ENCODE data around the gene MACROD2. TPM values are rescaled to one million over a fixed set of nuclear protein-coding genes. Genes with fewer than 3 reads are reported as not detected.

MACROD2 gene
- total and polyA plus RNA-seq, 4 donors = 0.66 to 10.5 (median 3.3) TPM

DNA sequence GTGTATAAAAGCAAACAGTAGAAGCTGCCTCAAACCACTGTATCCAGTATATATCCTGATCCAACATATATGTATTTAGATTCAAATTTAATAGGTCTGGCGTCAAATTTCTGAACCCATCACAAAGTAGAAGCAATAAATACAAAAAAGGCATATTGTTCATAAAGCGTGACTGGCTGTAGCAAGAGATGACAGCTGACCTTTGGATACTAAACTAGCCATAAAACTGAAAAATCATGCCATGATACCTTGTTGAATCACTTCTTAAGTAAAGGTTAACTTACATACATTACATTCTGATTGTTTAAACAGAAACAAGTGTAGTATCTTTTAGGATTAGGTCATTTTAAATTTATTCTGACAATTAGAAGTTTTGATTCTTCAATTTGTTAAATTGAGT is 714.1 kb downstream of the MACROD2 start:
- peaks cover 2 to 25% (median 9%) of the 10 kb centered on the region in 4 donors for H3K4me1 ChIP-seq (ENCODE audit: control insufficient read depth in 4 of 4, insufficient read depth in 4 of 4, low read length in 3 of 4)
- H3K9ac ChIP-seq (ENCODE audit: low read depth in 1 of 2, low read length in 2 of 2) = no peak overlapping the region
- 93% methylated on average over 2 of the region's 2 CpGs for WGBS
- no peaks in the 10 kb centered on the region for H3K9me3 ChIP-seq (ENCODE audit: control insufficient read depth in 4 of 4, low read length in 3 of 4)
- no peaks in the 10 kb centered on the region for H3K27me3 ChIP-seq (ENCODE audit: control insufficient read depth in 4 of 4, insufficient read depth in 4 of 4, low read length in 3 of 4)
- TF ChIP-seq, protein P1, sequence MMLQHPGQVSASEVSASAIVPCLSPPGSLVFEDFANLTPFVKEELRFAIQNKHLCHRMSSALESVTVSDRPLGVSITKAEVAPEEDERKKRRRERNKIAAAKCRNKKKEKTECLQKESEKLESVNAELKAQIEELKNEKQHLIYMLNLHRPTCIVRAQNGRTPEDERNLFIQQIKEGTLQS (IDR thresholded peaks at IDR 0.05) = no peak
- TF ChIP-seq HNF4A (conservative IDR thresholded peaks at IDR 0.05) (no peak), FOXA2 (IDR thresholded peaks at IDR 0.05) (no peak), HNF4G (IDR thresholded peaks at IDR 0.05) (no peak), EGR1 (IDR thresholded peaks at IDR 0.05; ENCODE audit: low read depth in 2 of 2) (no peak), SP1 (IDR thresholded peaks at IDR 0.05) (no peak), JUND (IDR thresholded peaks at IDR 0.05) (no peak), YY1 (IDR thresholded peaks at IDR 0.05) (no peak), RXRA (IDR thresholded peaks at IDR 0.05) (no peak), FOXA1 (IDR thresholded peaks at IDR 0.05) (no peak), NR2F2 (IDR thresholded peaks at IDR 0.05) (no peak)
- TF ChIP-seq, protein P2, sequence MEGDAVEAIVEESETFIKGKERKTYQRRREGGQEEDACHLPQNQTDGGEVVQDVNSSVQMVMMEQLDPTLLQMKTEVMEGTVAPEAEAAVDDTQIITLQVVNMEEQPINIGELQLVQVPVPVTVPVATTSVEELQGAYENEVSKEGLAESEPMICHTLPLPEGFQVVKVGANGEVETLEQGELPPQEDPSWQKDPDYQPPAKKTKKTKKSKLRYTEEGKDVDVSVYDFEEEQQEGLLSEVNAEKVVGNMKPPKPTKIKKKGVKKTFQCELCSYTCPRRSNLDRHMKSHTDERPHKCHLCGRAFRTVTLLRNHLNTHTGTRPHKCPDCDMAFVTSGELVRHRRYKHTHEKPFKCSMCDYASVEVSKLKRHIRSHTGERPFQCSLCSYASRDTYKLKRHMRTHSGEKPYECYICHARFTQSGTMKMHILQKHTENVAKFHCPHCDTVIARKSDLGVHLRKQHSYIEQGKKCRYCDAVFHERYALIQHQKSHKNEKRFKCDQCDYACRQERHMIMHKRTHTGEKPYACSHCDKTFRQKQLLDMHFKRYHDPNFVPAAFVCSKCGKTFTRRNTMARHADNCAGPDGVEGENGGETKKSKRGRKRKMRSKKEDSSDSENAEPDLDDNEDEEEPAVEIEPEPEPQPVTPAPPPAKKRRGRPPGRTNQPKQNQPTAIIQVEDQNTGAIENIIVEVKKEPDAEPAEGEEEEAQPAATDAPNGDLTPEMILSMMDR (IDR thresholded peaks at IDR 0.05; ENCODE audit: low read depth, low read length, missing input control) = no peak
- TF ChIP-seq, protein P3, sequence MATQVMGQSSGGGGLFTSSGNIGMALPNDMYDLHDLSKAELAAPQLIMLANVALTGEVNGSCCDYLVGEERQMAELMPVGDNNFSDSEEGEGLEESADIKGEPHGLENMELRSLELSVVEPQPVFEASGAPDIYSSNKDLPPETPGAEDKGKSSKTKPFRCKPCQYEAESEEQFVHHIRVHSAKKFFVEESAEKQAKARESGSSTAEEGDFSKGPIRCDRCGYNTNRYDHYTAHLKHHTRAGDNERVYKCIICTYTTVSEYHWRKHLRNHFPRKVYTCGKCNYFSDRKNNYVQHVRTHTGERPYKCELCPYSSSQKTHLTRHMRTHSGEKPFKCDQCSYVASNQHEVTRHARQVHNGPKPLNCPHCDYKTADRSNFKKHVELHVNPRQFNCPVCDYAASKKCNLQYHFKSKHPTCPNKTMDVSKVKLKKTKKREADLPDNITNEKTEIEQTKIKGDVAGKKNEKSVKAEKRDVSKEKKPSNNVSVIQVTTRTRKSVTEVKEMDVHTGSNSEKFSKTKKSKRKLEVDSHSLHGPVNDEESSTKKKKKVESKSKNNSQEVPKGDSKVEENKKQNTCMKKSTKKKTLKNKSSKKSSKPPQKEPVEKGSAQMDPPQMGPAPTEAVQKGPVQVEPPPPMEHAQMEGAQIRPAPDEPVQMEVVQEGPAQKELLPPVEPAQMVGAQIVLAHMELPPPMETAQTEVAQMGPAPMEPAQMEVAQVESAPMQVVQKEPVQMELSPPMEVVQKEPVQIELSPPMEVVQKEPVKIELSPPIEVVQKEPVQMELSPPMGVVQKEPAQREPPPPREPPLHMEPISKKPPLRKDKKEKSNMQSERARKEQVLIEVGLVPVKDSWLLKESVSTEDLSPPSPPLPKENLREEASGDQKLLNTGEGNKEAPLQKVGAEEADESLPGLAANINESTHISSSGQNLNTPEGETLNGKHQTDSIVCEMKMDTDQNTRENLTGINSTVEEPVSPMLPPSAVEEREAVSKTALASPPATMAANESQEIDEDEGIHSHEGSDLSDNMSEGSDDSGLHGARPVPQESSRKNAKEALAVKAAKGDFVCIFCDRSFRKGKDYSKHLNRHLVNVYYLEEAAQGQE (IDR thresholded peaks at IDR 0.05) = no peak
- TF ChIP-seq, protein P4, sequence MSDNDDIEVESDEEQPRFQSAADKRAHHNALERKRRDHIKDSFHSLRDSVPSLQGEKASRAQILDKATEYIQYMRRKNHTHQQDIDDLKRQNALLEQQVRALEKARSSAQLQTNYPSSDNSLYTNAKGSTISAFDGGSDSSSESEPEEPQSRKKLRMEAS (IDR thresholded peaks at IDR 0.05) = no peak
- TF ChIP-seq, protein P5, sequence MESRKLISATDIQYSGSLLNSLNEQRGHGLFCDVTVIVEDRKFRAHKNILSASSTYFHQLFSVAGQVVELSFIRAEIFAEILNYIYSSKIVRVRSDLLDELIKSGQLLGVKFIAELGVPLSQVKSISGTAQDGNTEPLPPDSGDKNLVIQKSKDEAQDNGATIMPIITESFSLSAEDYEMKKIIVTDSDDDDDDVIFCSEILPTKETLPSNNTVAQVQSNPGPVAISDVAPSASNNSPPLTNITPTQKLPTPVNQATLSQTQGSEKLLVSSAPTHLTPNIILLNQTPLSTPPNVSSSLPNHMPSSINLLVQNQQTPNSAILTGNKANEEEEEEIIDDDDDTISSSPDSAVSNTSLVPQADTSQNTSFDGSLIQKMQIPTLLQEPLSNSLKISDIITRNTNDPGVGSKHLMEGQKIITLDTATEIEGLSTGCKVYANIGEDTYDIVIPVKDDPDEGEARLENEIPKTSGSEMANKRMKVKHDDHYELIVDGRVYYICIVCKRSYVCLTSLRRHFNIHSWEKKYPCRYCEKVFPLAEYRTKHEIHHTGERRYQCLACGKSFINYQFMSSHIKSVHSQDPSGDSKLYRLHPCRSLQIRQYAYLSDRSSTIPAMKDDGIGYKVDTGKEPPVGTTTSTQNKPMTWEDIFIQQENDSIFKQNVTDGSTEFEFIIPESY (IDR thresholded peaks at IDR 0.05) = no peak
- no peak overlapping the region for H3K4me3 ChIP-seq (ENCODE audit: low read depth in 1 of 3, low read length in 3 of 3)
- H3K36me3 ChIP-seq (ENCODE audit: control insufficient read depth in 4 of 4, insufficient read depth in 3 of 4, low read depth in 1 of 4, low read length in 3 of 4) = no peaks in the 10 kb centered on the region
- H3K27ac ChIP-seq (ENCODE audit: low read depth in 1 of 2, low read length in 2 of 2) = no peak overlapping the region
- no peak for DNase-seq (ENCODE audit: low spot score)

DNA sequence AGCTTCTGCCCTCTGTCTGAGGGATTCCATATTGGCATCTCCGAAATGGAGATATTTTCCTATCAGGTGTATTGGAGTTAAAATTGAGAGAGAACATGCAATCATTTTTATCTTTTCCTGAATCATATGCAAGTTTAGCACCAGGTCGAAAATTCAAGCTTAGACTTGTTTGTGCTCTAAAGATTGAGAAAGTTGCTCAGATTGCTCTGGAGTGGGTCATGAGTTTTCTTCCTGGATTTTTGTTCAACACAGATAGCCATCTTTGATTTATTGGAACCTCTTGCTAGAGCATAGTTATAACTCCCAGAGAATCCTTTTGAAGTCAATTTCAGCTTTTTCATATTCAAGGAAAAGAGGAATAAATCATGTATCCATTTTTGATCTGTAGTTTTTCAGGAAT is 715.6 kb downstream of the MACROD2 start:
- Histone ChIP-seq H3K36me3 (ENCODE audit: control insufficient read depth in 4 of 4, insufficient read depth in 3 of 4, low read depth in 1 of 4, low read length in 3 of 4) (no peaks in the 10 kb centered on the region), H3K9ac (ENCODE audit: low read depth in 1 of 2, low read length in 2 of 2) (no peak overlapping the region), H3K4me1 (ENCODE audit: control insufficient read depth in 4 of 4, insufficient read depth in 4 of 4, low read length in 3 of 4) (peaks cover 2 to 25% (median 9%) of the 10 kb centered on the region in 4 donors), H3K27me3 (ENCODE audit: control insufficient read depth in 4 of 4, insufficient read depth in 4 of 4, low read length in 3 of 4) (no peaks in the 10 kb centered on the region), H3K9me3 (ENCODE audit: control insufficient read depth in 4 of 4, low read length in 3 of 4) (no peaks in the 10 kb centered on the region), H3K27ac (ENCODE audit: low read depth in 1 of 2, low read length in 2 of 2) (no peak overlapping the region), H3K4me3 (ENCODE audit: low read depth in 1 of 3, low read length in 3 of 3) (no peak overlapping the region)
- WGBS = 70% methylated on average over 2 of the region's 2 CpGs
- TF ChIP-seq, protein P5 (IDR thresholded peaks at IDR 0.05) = no peak
- no peak for TF ChIP-seq NR2F2 (IDR thresholded peaks at IDR 0.05)
- no peak for TF ChIP-seq HNF4G (IDR thresholded peaks at IDR 0.05)
- DNase-seq (ENCODE audit: low spot score) = no peak

Data from liver (tissue), 9 donors.